PC-9 (cell line): ENCODE data around the gene CLCN3. TPM values are rescaled to one million over a fixed set of nuclear protein-coding genes. Genes with fewer than 3 reads are reported as not detected.
"Not testable (repeated sequence)": the region's sequence is repeated elsewhere in the genome, so short reads cannot be mapped to it uniquely, and the experiment has no call there.

ENCODE experiments used
- BruUV-seq: library from RNA; stranded (reverse); fragments of 400-500 nt; replicated peaks from 2 replicates; lab custom pipeline; 2021; lab: Mats Ljungman, UMichigan
- CTCF ChIA-PET: fragments of 300-600 bp; sonication (Branson Sonifier 250); formaldehyde crosslinking; loops from one replicate; lab custom pipeline; 2022; ENCODE audit warnings: antibody characterized with exemption; lab: Charles Lee
- POLR2A ChIA-PET: fragments of 300-600 bp; sonication (Branson Sonifier 250); formaldehyde crosslinking; loops from one replicate; lab custom pipeline; 2022; ENCODE audit warnings: antibody characterized with exemption; ENCODE audit not compliant: unreplicated experiment; lab: Charles Lee
- DNase-seq, 2 experiments: peaks; one replicate each; pipeline versions ENCODE4 v3.0.0 to v3.0.0-alpha.2; 2015 to 2022; ENCODE audit warnings: mixed read lengths in 1 of 2
- H2AFZ ChIP-seq: fragments of 200-600 bp; sonication (generic); 2 replicates; pipeline ENCODE4 v1.8.1; 2017; ENCODE audit warnings: antibody characterized with exemption
- H3F3A ChIP-seq: fragments of 200-600 bp; sonication (generic); 2 replicates; pipeline ENCODE4 v1.8.1; 2017; ENCODE audit warnings: antibody characterized with exemption, mild to moderate bottlenecking, low read depth; ENCODE audit not compliant: insufficient read depth
- H3K27ac ChIP-seq: fragments of 200-600 bp; sonication (generic); 2 replicates; pipeline ENCODE4 v1.6.1; 2016; ENCODE audit warnings: mixed run types
- H3K27me3 ChIP-seq: fragments of 200-600 bp; sonication (generic); 2 replicates; pipeline ENCODE4 v1.6.1; 2016; ENCODE audit warnings: low read depth, mixed run types; ENCODE audit not compliant: insufficient read depth
- H3K36me3 ChIP-seq: fragments of 200-600 bp; sonication (generic); 2 replicates; pipeline ENCODE4 v1.6.1; 2016; ENCODE audit warnings: low read depth, mixed run types
- H3K4me1 ChIP-seq: fragments of 200-600 bp; sonication (generic); replicated peaks from 2 replicates; pipeline ENCODE4 v1.6.1; 2016; ENCODE audit warnings: mixed run types; ENCODE audit not compliant: insufficient read depth
- H3K4me2 ChIP-seq: fragments of 200-600 bp; sonication (generic); 2 replicates; pipeline ENCODE4 v1.6.1; 2017; ENCODE audit warnings: mixed run types
- H3K4me3 ChIP-seq: fragments of 200-600 bp; sonication (generic); 2 replicates; pipeline ENCODE4 v1.6.1; 2016; ENCODE audit warnings: mixed run types
- H3K79me2 ChIP-seq: fragments of 200-600 bp; sonication (generic); 2 replicates; pipeline ENCODE4 v1.6.1; 2017; ENCODE audit warnings: low read depth, mixed run types
- H3K9me2 ChIP-seq: fragments of 200-600 bp; sonication (generic); 2 replicates; pipeline ENCODE4 v1.8.1; 2017; ENCODE audit warnings: mild to moderate bottlenecking; ENCODE audit not compliant: insufficient read depth
- H3K9me3 ChIP-seq: fragments of 200-600 bp; sonication (generic); 2 replicates; pipeline ENCODE4 v1.8.1; 2016; ENCODE audit warnings: low read depth; ENCODE audit not compliant: insufficient read depth
- H4K20me1 ChIP-seq: fragments of 200-600 bp; sonication (generic); 2 replicates; pipeline ENCODE4 v1.8.1; 2017; ENCODE audit not compliant: insufficient read depth
- CTCF ChIP-seq: fragments of 200-600 bp; sonication (generic); conservative IDR thresholded peaks from 2 replicates; pipeline ENCODE4 v1.6.1; 2017; ENCODE audit warnings: mixed run types, antibody characterized with exemption, mild to moderate bottlenecking, moderate library complexity
- EZH2 ChIP-seq: fragments of 200-600 bp; sonication (generic); IDR thresholded peaks from 2 replicates; pipeline ENCODE4 v1.8.0; 2017; ENCODE audit warnings: antibody characterized with exemption, low read depth
- intact Hi-C: fragments of 100-400 bp; cut with micrococcal nuclease; formaldehyde crosslinking; loops from one replicate; pipeline ENCODE4 v1.10.0; 2022; ENCODE audit not compliant: unreplicated experiment
- total RNA-seq: library from RNA; stranded (reverse); gene quantifications from 2 replicates; pipeline ENCODE4 v1.2.3, GENCODE V29; 2021

Gene CLCN3
- total RNA-seq, 1 experiment from 2014 or later = 51.6 TPM

- Histone ChIP-seq H3K27ac (no peak overlapping the region), H4K20me1 (no peaks in the 10 kb centered on the region), H3K9me2 (no peaks in the 10 kb centered on the region), H3K36me3 (no peaks in the 10 kb centered on the region), H3K9me3 (no peaks in the 10 kb centered on the region), H3K27me3 (no peaks in the 10 kb centered on the region), H3F3A (no peaks in the 10 kb centered on the region), H3K4me1 (no peaks in the 10 kb centered on the region), H2AFZ (no peak overlapping the region), H3K79me2 (no peaks in the 10 kb centered on the region), H3K4me3 (no peak overlapping the region), H3K4me2 (no peak overlapping the region)
- DNase-seq = no peak
- ChIA-PET CTCF (no interaction called here), POLR2A (no interaction called here)
- TF ChIP-seq EZH2 = no peak
- intact Hi-C loops = no loop called here
- BruUV-seq = no TSS peak
Measured at GRCh38 chr4:169768385-169768784, 148.0 kb downstream of the CLCN3 start.

- Histone ChIP-seq H3K27me3 (no peaks in the 10 kb centered on the region), H2AFZ (no peak overlapping the region), H3K9me2 (no peaks in the 10 kb centered on the region), H4K20me1 (no peaks in the 10 kb centered on the region), H3K79me2 (no peaks in the 10 kb centered on the region), H3K4me3 (no peak overlapping the region), H3K36me3 (no peaks in the 10 kb centered on the region), H3K27ac (no peak overlapping the region), H3K9me3 (no peaks in the 10 kb centered on the region), H3F3A (no peaks in the 10 kb centered on the region), H3K4me1 (no peaks in the 10 kb centered on the region), H3K4me2 (no peak overlapping the region)
- BruUV-seq = no TSS peak
- ChIA-PET CTCF (no interaction called here), POLR2A (no interaction called here)
- DNase-seq = no peak
- no peak for TF ChIP-seq EZH2
- TF ChIP-seq CTCF = no peak
- intact Hi-C loops = no loop called here
Measured at GRCh38 chr4:169770416-169770815, 150.0 kb downstream of the CLCN3 start.

- H2AFZ ChIP-seq, POLR2A ChIA-PET, H3K36me3 ChIP-seq, H3K4me3 ChIP-seq, H3K9me3 ChIP-seq, DNase-seq, H3K79me2 ChIP-seq, H3K4me1 ChIP-seq, intact Hi-C loops, H4K20me1 ChIP-seq, CTCF ChIA-PET, H3K27me3 ChIP-seq, BruUV-seq, H3K9me2 ChIP-seq, H3F3A ChIP-seq, H3K4me2 ChIP-seq, H3K27ac ChIP-seq: not testable (repeated sequence)
Measured at GRCh38 chr4:169771556-169772080, 151.2 kb downstream of the CLCN3 start.

Other genes with a start within 250 kb of the CLCN3 start
- gene NEK1, start 8.0 kb upstream of the CLCN3 start, total RNA-seq = 12.2 and 18.6 TPM in 2 replicates
- gene HPF1, start 137.4 kb downstream of the CLCN3 start, total RNA-seq = 26.9 and 28.3 TPM in 2 replicates